WERI-Rb-1 (cell line): ENCODE data around the gene GIMAP8.

Source experiments
- DNase-seq: peaks from one replicate; pipeline ENCODE4 v3.0.0-alpha.2; 2020
- H3K27ac ChIP-seq: fragments of 250-450 bp; sonication (Bioruptor Pico); 2 replicates; pipeline ENCODE4 v1.5.1; 2020; ENCODE audit warnings: mild to moderate bottlenecking, moderate library complexity
- H3K27me3 ChIP-seq: fragments of 250-450 bp; sonication (Bioruptor Pico); 2 replicates; pipeline ENCODE4 v1.5.1; 2021; ENCODE audit warnings: mild to moderate bottlenecking, low read depth, moderate library complexity; ENCODE audit not compliant: insufficient read depth, severe bottlenecking
- H3K36me3 ChIP-seq: fragments of 250-450 bp; sonication (Bioruptor Pico); 2 replicates; pipeline ENCODE4 v1.5.1; 2020; ENCODE audit warnings: mild to moderate bottlenecking, moderate library complexity
- H3K4me3 ChIP-seq: 2 replicates; pipeline ENCODE4 v1.5.1; 2011; ENCODE audit warnings: low read depth, mild to moderate bottlenecking, control low read depth, low read length
- H3K9me3 ChIP-seq: fragments of 250-450 bp; sonication (Bioruptor Pico); 2 replicates; pipeline ENCODE4 v1.5.1; 2021; ENCODE audit warnings: mild to moderate bottlenecking, moderate library complexity; ENCODE audit not compliant: severe bottlenecking
- TF ChIP-seq, protein P1 (sequence below): IDR thresholded peaks from 2 replicates; pipeline ENCODE4 v1.5.1; 2011; ENCODE audit warnings: low read depth, mild to moderate bottlenecking, control low read depth, inconsistent platforms, low read length

GIMAP8 gene

DNA sequence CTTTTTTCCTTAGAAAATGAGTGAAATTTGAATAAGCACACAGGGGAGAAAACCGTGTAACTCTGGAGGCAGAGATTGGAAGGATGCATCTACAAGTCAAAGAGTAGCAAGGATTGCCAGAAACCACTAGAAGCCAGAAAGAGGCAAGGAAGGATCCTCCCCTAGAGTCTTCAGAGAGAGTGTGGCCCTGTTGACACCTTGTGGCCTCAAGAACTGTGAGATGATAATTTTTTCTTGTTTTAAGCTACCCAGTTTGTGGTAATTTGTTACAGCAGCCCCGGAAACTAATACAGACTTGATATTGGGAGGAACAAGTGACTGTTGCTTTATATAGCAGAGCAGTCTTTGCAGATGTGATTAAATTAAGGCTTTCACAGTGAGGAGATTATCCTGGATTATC is 60.6 kb downstream of the GIMAP8 start:
- no peaks in the 10 kb centered on the region for H3K27me3 ChIP-seq
- no peak overlapping the region for H3K4me3 ChIP-seq
- H3K36me3 ChIP-seq = no peaks in the 10 kb centered on the region
- DNase-seq = no peak
- TF ChIP-seq, protein P1, sequence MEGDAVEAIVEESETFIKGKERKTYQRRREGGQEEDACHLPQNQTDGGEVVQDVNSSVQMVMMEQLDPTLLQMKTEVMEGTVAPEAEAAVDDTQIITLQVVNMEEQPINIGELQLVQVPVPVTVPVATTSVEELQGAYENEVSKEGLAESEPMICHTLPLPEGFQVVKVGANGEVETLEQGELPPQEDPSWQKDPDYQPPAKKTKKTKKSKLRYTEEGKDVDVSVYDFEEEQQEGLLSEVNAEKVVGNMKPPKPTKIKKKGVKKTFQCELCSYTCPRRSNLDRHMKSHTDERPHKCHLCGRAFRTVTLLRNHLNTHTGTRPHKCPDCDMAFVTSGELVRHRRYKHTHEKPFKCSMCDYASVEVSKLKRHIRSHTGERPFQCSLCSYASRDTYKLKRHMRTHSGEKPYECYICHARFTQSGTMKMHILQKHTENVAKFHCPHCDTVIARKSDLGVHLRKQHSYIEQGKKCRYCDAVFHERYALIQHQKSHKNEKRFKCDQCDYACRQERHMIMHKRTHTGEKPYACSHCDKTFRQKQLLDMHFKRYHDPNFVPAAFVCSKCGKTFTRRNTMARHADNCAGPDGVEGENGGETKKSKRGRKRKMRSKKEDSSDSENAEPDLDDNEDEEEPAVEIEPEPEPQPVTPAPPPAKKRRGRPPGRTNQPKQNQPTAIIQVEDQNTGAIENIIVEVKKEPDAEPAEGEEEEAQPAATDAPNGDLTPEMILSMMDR = no peak
- peaks cover 5% of the 10 kb centered on the region for H3K9me3 ChIP-seq
- no peak overlapping the region for H3K27ac ChIP-seq

DNA sequence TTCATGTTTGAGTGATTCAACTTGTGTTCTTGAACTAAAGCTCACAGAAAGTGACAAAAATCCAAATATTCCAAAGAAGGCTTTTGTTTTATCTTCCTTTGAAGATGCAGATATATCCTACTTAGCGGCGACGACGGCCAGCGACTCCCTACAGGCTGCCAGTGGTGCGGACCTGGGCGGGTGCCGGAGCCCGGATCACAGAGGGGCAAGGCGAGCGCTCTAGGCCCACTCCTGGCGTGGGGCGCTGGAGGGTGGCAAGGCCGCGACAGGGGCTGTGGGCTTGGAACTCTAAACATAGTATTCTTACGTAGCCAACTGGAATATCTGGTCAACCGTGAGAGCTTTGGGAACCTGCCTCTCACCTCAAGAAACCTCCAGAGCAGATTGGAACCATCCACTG is 63.3 kb downstream of the GIMAP8 start:
- Histone ChIP-seq H3K9me3 (peaks cover 5% of the 10 kb centered on the region), H3K4me3 (no peak overlapping the region), H3K27ac (no peak overlapping the region), H3K27me3 (no peaks in the 10 kb centered on the region), H3K36me3 (no peaks in the 10 kb centered on the region)
- no peak for DNase-seq
- TF ChIP-seq, protein P1 = no peak

DNA sequence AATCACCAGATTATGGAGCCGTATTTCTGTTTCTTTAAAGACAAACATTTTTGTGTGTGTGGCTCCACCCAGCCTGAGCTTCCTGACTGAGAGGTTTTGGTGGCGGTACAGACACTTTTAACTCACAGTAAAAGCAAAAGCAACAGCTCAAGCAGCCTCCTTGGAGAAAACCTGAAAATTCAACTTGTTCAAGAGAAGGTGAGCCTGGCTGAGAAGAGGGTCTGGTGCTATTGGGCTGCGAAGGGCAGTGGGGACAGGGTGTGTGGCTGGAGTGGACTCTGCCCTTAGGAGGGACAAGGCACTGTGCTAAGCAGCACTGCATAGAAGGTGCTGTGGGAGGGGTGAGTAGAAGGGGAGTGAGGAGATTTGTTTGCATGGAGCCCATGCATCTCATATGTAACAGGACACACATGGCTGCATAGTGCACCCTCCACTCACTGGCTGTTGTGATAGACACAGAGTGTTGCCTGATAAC is 64.4 kb downstream of the GIMAP8 start, which contains the start of gene GIMAP7:
Gene GIMAP7, plus strand, starts transcription at position 125 of the 475 bp plus-strand sequence. CDS start 5,103 bp downstream, outside the sequence.
- Histone ChIP-seq H3K4me3 (no peak within 1 kb of the TSS), H3K36me3 (no peaks in the 10 kb centered on the region), H3K27me3 (peaks cover 2% of the 10 kb centered on the region), H3K9me3 (peaks cover 5% of the 10 kb centered on the region), H3K27ac (no peak within 1 kb of the TSS)
- TF ChIP-seq, protein P1 = no peak
- DNase-seq = no peak

DNA sequence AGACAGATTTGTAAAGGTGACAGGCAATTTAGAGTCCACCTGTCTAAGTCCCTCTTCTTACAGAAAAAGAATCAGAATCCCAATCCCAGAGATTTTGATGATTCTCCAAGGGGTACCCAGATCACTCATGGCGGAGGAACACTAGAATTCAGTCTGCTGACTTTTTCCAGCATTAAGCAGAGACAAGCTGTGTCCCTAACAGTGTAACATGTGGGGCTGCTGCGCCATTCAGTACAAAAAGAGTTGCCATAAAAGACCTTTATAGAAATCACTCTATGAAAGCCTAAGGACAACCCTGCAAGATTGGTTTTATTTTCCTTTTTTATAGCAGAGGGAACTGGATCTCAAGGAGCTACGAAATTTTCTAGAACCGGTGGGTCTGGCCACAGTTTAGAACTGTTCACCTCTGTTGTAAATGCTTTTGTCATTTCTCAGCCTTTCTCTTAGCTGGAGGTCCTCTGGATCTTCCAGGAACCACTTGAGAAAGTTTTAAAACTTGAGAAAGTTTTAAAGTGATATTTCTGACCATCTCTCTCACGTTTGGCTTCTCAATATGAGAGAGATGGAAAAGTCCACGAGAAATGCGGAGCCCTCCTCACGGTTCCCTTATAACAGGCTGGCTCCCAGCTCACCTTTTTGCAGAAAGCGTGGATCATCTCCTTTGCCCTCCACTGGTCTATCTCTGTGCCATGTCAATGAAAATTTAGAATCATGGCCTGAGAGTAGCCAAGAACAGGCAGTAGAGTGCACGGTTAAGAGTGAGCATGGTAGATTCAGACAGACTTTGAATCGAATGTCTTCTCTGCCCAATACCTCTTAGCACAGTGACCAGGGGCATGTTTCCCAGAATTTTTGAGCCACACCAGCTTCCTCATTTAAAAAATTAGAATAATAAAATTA is 65.1 kb downstream of the GIMAP8 start:
- H3K27ac ChIP-seq = no peak overlapping the region
- H3K4me3 ChIP-seq = no peak overlapping the region
- peaks cover 2% of the 10 kb centered on the region for H3K27me3 ChIP-seq
- H3K36me3 ChIP-seq = no peaks in the 10 kb centered on the region
- DNase-seq = no peak
- TF ChIP-seq, protein P1 = no peak
- peaks cover 5% of the 10 kb centered on the region for H3K9me3 ChIP-seq

DNA sequence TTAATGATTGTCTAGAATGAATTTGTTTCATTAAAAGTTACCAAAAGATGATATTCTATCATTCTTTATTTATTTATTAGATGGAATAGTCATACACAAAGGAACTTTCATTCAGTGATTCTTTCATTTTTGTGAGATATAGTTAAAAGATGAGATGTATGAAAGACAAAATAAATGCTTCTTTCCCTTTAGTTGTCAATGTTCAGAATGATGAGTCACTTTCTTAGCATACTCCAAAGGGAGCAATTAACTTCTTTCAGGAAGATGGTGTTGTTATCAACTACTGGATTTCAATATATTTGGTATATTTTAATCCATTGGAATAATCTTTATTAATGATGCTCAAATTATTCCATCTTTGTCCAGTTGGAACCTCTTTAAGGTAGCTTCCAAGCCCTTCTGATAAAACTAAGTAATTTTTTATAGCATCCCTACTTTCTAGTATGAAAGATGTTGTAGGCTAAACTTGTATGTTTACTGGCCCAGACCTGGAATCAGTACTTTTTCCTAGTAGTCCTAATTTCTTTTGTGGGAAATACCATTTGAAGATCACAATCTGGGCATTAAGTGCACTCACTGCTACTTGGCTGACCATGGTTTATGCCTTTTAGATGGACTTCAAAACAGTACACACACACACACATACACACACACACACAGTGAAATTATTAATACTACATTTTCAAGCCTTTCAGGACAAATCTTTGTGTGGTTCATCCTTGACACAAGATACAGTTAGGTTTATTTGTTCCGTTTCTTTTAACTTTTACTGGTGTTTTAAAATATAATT is 66.7 kb downstream of the GIMAP8 start:
- DNase-seq = no peak
- H3K36me3 ChIP-seq = no peaks in the 10 kb centered on the region
- peaks cover 2% of the 10 kb centered on the region for H3K27me3 ChIP-seq
- TF ChIP-seq, protein P1 = no peak
- H3K4me3 ChIP-seq = no peak overlapping the region
- H3K9me3 ChIP-seq = no peaks in the 10 kb centered on the region
- H3K27ac ChIP-seq = no peak overlapping the region
